GM12891 (cell line): Measurements from ENCODE around the gene MGAT5.

ENCODE experiments used
- POLR2AphosphoS5 ChIP-seq: IDR thresholded peaks from 2 replicates; pipeline ENCODE4 v1.6.1; 2011; ENCODE audit warnings: low read depth, low read length, control low read depth
- SPI1 ChIP-seq: IDR thresholded peaks from 2 replicates; pipeline ENCODE4 v1.6.1; 2011; ENCODE audit warnings: low read depth, low read length, control low read depth

DNA sequence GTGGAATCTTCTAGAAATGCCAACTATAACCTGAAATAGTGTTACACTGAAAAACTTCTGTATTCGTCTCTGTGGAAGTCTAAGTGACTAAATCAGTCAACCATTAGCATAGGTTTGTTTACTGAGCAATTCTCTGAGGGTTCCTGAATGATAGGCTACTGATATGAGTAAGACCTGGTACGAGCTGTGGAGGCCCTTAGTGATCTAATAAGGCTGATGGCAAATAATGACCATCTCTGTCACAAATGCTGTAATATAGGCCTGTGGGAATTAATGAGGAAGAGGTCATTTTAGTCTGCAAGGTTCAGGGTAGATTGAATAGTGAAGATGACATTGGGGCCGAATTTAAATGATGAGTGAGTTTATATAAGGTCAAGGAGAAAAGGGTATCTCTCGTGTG lies 82.5 kb downstream of the MGAT5 start:
- TF ChIP-seq POLR2AphosphoS5 (no peak), SPI1 (no peak)
